HG03066 (cell line): Measurements from ENCODE around the gene SNAI3.

Experiments
- ATAC-seq: cut with Tn5 transposase; IDR thresholded peaks from one replicate; pipeline ENCODE4 v1.9.1; 2021; ENCODE audit warnings: low read depth; ENCODE audit not compliant: unreplicated experiment

SNAI3 gene

GRCh38 chr16:88638323-88639230, 47.7 kb downstream of the SNAI3 start, which contains the start of gene IL17C:
IL17C (plus strand) TSS chr16:88638572; CDS start chr16:88638642, 70 bp downstream.
- ATAC-seq = no peak

GRCh38 chr16:88636488-88637265, 49.6 kb downstream of the SNAI3 start:
- no peak for ATAC-seq

GRCh38 chr16:88635671-88636319, 50.5 kb downstream of the SNAI3 start:
- ATAC-seq = no peak

- no peak for ATAC-seq
Observed at GRCh38 chr16:88634994-88635670, 51.2 kb downstream of the SNAI3 start.

GRCh38 chr16:88634141-88634993, 51.9 kb downstream of the SNAI3 start:
- ATAC-seq = no peak

GRCh38 chr16:88633684-88634140, 52.6 kb downstream of the SNAI3 start:
- ATAC-seq = no peak

- ATAC-seq = no peak
Observed at GRCh38 chr16:88632587-88632930, 53.7 kb downstream of the SNAI3 start.

- ATAC-seq = no peak
Observed at GRCh38 chr16:88631920-88632586, 54.3 kb downstream of the SNAI3 start.

GRCh38 chr16:88631384-88631783, 54.9 kb downstream of the SNAI3 start:
- ATAC-seq = no peak

- no peak for ATAC-seq
Observed at GRCh38 chr16:88630941-88631340, 55.4 kb downstream of the SNAI3 start.

- ATAC-seq = no peak
Observed at GRCh38 chr16:88630433-88630832, 55.9 kb downstream of the SNAI3 start.

GRCh38 chr16:88629835-88630234, 56.5 kb downstream of the SNAI3 start:
- no peak for ATAC-seq

GRCh38 chr16:88628512-88628974, 57.8 kb downstream of the SNAI3 start:
- no peak for ATAC-seq
